Urothelium cell line (cell line): ENCODE measurements around the gene MAP2K5.

Source experiments
- DNase-seq: peaks from one replicate; pipeline ENCODE4 v3.0.0; 2011; ENCODE audit warnings: low spot score, mixed read lengths
- FAIRE-seq: peaks from 2 replicates; lab custom pipeline; 2011; peaks lifted over from hg19 to GRCh38; lab: Jason Lieb, UNC

MAP2K5 gene

DNA sequence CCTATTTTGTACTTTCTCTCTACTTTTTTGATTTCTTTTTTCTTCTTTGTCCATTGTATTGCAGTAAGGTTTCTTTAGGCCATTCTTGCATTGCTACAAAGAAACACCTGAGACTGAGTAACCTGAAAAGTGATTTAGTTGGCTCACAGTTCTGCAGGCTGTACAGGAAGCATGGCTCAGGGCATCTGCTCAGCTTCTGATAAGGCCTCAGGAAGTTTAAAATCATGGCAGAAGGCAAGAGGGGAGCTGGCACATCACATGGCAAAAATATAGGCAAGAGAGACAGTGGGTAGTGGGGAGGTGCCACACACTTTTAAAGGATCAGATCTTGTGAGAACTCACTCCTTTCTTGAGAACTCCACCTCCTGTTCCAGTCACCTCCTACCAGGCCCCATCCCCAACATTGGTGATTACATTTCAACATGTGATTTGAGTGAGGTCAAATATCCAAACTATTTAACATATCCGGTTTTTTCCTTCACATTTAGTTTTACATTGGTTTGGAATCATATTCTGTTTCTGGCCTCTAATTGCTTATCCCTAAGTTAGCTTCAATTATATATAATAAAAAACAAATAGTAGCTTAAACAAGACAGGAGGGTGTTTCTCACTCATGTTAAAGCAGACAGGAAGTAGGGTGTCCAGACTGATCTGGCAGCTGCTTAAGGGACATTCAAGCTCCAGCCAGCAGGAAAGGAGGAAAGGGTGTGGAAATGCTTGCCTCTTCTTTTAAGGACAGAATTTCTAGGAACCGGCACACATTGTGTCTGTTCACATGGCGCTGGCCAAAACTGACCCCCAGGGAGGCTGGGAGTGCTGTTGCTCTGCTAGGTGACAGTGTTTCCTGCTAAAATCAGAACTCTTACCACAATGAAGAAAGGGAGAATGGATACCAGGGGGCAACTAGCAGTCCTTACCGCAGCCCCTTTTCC lies 254.0 kb downstream of the MAP2K5 start:
- FAIRE-seq (no peak), DNase-seq (no peak)

DNA sequence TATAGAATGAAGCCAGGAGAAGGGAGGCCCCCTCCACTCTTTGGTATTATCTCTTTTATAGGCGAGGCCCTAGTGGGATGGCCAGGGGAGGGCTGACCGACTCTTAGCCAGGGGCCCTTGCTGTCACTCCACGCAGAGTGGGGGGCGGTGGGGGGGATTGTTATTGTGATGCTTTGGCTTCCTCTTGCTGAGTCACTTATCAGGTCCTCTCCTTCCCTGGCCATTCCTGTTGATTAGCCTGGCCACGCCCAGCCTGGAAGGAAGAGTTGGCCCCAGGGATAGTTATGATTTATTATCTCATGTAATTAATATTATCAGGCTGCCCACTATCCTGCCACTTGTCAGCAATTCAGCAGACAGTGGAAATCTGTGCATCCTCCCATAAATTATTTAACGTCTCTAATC lies 257.3 kb downstream of the MAP2K5 start:
- no peak for FAIRE-seq

DNA sequence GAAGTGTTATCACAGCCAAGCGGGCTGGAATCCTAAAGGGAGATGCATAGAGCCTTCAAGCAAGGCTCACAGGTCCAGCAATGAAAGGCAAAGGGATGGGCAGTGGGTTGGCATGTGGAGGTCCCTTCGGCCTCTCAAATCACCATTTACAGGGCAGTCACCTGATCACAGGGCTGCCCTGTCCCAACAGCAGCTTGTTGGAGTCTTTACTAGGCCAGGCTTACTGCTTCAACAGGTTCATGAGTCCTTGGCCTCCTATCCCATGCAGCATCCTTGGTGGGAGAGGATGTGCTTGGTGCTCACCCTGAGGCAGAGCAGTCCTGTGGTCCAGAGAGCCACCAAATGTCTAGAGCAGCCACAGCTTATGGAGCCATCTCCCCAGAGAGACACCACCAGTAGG lies 258.6 kb downstream of the MAP2K5 start:
- FAIRE-seq: peak; percentile 73
- DNase-seq: no peak

More for the DNA sequence above, 257.3 kb downstream of the MAP2K5 start:
- DNase-seq: no peak

DNA sequence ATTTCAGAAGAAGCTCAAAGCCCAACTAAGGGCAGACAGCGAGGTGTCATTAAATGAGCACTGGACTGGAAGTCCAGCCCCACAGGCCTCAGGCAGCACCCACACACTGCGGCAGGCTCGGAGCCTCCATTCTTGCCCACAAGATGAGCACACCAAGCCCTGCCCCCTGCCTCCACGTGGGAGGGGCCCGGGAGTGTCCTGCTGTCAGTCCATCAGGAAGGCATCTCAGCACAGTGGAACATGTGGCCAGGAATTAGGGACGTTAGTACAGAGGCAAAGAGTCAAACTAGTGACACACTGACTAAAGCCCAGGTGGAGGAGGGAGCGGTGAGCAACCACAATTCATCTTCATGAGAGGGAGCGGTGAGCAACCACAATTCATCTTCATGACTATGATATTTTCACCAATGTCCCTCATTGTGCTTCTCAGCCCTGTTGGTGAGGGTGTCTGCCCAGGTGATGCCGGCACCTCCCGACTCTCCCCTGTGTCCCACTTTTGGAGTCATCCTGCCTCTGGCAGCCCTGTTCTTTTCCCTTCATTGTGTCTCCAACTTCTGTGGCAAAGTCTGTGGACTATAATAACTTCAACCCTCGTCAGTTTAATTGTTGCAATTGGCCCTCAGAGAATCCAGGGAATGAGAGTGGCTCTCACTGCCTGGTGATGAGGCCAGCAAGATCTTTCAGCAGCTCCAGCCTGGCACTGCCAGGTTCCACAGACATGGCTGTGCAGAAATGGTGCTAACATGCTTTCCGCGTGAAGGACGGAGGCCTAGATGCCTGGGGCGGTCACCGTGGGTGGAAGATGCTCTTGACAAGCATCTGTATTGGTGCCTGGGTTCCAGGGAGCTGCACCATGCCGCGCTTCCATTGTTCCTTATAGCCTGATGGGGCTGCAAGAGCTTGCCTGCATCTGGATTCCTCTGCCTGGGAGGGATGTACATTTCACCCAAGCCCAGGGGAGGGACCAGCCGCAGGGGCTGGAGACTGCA lies 259.7 kb downstream of the MAP2K5 start:
- FAIRE-seq: peak; percentile 67
- DNase-seq: no peak

DNA sequence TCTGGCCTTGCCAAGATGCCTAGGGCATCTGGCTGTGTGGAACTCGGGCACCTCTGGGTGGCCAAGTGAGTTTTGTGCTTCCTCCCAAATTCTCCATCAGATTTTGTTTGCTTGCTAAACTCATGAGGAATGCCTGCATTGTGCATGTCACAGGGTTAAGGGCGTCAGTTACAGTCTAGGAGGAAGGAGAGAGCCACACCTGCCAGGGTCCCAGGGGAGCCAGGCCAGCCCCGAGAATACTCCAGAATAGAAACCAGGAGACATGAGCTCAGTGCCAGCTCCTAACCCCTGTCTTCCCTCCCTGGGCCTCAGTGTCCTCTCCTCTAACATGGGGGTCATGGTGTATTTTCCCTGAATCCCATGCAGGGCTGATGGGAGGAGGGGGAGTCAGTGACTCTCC lies 260.8 kb downstream of the MAP2K5 start:
- DNase-seq (no peak), FAIRE-seq (no peak)

DNA sequence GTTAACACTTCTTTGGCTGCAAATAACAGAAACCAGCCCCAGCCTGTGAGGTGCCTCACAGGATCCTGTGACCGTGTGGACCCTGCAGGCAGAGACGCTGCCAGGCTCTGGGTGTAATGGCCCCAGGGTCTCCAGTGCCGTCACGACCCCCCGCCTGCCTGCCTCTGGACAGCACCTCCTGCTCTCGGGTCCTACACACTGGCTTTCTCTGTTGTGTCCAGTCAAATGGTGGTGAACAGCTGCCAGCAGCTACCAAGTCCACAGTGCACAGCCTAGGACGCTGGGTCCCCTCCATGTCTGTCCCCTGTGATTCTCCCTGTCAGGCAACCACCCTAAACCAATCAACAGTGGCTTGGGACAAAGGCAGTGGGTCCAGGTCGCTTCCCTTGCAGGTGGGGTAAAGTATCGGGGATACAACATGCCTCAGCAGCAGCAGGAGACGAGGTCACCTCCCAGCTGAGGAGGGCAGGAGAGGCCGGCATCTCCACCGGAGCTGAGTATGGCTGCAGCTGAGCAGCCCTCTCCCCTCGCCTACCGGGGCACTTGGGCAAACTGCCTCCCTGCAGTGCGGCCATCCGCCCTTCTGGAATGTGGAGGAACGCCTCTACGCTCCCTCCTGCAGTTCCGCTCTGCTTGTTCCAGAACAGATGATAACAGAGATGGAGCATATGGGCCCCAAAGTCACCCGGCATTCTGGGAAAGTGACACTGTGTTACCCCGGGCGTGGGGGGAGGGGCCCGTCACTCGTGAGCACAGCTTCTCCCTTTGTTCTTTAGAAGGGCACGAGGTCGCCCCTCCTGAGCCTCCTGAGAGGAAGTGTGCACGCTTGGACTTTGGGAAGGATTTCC lies 261.7 kb downstream of the MAP2K5 start:
- DNase-seq: no peak
- FAIRE-seq: no peak

DNA sequence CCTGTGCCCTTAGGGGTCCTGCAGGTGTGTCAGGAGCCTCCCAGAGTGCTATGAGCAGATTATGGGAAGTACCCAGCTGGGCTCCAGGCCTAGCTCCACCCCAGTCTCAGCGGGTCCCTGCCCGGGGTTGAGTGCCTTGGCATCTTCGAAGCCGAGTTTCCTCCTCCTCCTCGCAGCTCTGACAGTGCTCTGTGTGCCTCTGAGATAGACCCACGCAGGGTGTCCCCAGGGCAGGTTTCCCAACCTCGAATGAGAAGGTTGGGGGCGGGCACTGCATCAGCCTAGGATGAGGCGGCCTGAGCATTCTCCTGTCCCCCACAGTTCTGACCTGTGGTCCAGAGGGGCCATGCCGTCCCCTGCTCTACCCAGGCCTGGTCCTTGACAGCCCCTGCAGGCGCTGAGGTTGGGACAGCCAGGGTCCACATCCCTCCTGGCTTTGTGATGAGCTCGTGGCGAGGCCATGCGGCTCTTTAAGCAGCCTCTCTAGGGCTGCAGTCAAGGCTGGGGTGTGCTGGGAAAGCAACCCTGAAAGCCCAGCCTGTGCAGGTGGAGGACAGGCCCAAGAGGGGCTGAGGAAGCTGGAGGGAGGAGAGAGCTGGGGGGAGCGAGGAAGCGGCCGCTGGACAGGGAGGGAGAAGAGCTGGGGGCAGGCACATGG lies 262.6 kb downstream of the MAP2K5 start:
- no peak for FAIRE-seq
- DNase-seq: no peak

DNA sequence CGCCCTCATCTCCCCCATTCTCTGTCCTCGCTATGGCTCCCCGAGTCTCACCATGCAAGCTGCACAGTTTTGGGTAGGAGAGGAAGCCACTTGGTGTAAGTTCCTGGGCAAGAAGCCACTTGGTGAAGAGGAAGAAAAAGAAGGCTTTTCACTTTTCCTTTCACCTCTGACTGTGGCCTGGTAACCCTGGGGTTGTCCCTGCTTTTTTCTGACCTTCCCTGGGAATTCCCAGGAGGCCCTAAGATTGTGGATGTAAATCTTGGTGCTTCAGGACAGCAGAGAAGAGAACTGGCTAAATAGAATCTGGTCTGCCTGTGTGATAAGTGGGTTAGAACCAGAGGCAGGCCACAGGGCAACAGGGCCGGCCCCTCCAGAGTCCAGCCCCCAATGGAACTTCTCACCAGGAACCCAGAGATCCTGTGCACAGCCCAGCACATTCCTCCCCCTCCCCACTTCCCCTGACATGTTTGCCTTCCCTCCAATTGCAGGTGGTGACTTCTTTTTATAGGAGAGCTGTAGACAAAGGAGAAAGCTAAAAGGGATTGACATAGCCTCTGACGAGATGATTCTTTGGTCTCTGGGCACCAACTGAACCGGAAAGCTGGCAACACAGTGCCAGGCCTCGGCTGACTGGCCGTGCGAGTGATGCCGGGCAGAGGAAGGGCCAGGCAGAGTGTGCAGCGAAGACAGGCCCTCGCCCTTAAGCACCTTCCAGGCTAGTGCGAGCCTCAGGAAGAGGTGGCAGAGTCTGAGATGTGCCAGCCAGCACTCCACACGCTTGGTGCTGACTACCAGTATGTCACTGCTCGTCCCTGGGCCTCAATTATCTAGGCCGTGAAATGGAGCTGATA lies 263.4 kb downstream of the MAP2K5 start:
- DNase-seq: no peak
- no peak for FAIRE-seq

DNA sequence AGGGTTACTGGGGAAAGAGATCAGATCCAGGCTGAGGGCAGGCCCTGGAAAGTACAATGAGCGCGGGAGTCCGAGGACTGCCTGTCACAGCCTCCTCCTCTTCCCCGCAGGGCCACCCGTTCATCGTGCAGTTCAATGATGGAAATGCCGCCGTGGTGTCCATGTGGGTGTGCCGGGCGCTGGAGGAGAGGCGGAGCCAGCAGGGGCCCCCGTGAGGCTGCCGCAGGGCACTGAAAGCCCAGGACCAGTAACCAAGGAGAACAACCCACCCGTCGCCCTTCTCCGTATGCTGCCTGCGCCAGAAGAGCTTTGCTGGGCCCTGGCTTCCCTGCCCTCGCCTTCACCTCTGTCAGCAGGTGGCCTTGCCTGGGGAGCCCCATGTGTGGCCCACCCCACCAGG lies 264.0 kb downstream of the MAP2K5 start:
- FAIRE-seq (no peak), DNase-seq (no peak)

DNA sequence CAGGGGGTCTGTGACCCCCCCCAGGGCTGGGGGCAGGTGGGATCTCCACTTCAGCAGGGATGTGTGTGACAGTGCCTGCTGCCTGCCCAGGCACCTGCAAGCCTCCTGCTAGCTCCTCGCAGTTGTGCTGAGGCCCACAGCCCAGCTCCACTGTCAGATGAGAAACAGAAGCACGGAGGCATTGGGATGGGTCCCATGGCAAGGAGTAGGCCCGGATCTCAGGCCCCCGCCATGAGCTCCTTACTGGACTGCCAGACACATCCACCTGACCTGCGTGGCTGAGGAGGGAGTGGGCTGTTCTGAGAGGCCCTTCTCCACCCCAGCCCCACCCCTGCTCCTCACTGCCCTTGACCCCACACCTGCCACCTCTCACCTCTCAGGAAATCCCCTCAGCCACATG lies 264.6 kb downstream of the MAP2K5 start:
- DNase-seq (no peak), FAIRE-seq (no peak)

DNA sequence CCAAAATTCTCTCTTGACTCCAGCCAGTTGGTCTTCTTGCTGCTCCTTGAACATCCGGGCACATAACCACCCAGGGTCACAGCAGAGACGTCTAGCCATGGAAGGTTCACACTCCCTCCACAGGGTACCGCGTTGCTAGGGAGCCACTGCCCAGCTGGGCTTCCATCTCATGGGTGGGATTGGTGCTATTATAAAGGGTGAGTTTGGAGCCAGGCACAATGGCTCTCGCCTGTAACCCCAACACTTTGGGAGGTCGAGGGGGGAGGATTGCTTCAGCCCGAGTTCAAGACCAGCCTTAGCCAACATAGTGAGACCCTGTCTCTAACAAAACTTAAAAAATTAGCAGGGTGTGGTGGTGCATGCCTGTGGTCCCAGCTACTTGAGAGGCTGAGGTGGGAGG lies 265.3 kb downstream of the MAP2K5 start:
- FAIRE-seq (no peak), DNase-seq (no peak)

DNA sequence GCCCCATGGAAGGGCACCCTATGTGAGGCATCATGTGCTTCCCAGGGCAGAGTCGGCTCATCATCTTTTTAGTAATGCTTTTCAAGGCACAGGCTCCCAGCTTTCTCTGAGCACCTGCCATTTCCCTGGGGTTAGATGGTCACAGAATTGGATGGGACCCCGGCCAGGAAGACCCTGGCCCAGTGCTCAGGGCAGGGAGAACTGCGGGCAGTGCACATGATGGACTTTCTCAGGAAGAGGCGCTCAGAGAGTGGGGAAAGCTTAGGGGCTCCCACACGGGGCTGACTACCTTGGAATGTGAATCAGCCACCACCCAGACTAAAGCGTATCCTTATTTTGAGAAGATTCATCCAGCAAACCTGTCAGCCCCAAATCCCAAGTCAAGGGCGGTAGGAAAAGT lies 266.3 kb downstream of the MAP2K5 start:
- DNase-seq (no peak), FAIRE-seq (no peak)

DNA sequence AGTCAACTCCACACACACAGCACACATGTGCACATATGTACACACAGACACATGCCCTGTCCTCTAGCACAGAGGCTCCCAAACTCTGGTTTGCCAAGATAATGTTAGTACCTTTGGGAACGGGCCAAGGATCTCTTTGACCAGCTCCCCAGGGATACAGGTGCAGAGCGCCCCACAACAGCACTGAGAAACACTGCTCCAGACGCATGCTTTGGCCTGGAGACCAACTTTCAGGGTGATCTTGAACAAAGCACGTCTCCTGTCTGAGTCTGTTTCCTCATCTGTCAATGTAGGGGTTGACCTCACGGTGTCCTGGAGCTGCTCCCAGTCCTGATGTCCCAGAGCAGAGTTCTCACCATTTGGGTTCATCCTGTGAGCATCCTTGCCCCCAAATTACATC lies 266.9 kb downstream of the MAP2K5 start:
- no peak for FAIRE-seq

DNA sequence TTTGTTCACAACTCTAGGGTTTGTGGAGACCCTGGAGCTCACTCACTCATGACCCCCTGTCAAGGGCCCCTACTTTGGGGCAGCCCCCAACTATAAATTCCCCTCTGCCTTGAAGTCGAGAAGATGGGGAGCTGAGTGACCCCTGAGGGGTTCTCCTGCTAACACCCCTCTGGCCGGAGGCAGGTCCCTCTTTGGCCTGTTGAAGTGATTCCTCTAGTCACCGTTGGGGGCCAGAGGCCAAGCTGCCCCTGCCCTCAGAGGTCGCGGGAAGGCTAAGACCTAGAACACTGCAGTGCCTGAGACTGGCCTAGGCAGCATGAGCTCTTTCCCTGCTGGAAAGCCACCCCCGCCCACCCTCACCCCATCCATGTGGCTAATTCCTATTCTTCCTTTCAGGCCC lies 267.4 kb downstream of the MAP2K5 start:
- FAIRE-seq (no peak), DNase-seq (no peak)

More for the DNA sequence above, 266.9 kb downstream of the MAP2K5 start:
- no peak for DNase-seq

DNA sequence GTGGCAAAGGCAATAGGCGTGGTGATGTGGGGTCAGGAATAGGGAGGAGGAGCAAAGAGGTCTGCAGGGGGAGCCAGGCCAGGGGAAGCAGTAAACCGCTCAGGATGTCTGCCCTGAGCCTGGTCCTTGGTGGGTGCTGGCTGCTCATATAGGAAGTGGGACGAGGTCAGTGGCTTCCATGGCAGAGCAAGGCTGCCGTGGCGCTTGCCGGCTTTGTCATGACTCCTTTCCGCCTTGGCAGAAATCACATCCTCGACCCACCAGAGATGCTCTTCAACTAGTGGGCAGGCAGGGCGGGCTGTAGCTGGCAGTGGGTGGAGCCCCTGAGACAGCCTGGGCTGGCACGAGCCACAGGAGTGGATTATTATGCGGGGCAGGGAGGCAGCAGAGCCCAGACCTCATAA lies 269.7 kb downstream of the MAP2K5 start:
- FAIRE-seq (no peak), DNase-seq (no peak)

DNA sequence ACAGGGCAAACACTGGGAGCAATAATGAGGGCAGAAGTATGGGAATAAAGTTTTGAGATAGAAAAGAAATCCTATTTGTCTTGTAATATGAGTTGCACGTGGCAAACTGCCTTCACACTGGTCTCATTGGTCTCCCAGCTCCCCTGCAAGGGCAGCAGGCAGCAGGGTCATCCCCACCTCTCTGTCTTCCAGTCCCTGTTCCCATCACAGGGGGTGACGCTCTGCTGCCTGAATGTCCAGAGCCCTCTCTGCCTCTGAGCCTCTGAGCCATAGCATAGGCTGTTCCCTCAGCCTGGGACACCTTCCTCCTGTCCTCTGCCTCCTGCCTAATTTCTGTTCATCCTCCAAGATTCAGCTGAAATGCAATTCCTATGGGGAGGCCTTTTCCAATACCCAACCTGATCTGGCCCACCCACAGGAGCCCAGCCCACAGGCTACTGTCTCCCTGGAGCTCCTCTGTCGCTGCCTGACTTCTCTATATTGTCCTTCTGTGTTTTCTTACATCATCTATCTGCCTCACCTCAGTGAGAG lies 270.7 kb downstream of the MAP2K5 start:
- DNase-seq (no peak), FAIRE-seq (peak; percentile 63)

DNA sequence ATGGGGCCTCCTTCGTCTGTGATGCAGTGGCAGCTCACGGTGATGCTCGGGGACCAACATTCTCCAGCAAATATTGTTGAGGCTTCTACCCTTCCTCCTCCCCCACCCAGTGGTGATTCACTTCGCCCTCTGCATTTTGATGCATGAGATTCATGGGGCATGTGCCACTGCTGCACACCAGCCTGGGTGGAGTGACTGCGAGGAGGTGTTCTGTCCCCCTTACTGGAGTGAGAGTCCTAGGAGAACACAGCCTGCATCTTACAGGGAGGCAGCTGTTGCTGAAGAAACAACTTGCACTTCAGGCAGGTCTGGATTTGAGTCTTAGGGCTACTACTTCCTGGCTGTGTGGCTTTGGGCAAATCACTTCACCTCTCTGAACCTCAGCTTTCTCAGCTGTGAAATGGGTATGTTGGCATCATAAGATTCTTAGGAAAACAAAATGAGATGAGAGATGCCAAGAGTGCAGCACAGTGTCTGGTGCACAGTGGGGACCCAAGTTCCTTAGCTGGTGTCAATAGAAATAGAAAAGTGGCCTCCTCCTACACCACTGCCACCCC lies 272.6 kb downstream of the MAP2K5 start:
- FAIRE-seq (peak; percentile 65), DNase-seq (no peak)

DNA sequence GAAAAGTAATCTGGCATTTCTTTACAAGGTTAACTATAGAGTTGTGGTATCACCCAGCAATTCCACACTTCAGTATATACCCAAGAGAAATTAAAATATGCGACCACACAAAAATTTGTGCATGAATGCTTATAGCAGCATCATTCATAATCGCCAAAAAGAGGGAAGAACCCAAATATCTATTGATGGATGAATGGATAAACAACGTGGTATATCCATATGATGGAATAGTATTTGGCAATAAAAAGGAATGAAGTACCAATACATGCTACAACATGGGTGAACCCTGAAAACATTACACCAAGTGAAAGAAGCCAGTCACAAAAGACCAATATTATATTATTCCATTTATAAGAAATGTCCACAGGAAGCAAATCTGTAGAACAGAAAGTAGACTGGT lies 274.2 kb downstream of the MAP2K5 start:
- no peak for DNase-seq
- no peak for FAIRE-seq

DNA sequence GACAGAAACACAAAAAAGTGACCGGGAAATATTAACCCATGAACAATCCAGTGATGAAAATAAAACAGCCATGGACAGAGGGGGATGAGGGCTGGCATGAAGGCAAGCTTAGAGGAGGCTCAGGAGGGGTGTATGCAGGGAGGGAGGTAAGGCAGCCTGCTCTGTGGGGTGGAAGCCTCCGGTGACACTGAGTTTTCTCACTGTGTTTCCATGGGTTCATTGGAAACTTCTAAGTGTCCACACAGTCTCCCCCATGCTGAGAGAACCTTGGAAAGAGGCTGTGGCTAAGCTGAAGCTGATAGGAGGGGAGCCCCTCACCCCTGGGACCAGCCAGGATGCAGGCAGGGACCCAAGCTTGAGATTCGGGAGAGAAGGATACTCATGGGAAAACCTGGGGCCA lies 276.0 kb downstream of the MAP2K5 start:
- FAIRE-seq (no peak), DNase-seq (no peak)
